Activated T-helper 17 cell treated with anti-CD3 and anti-CD28 coated beads, Interleukin-2, amount 50 U/mL, for 72 hours (primary cell): ENCODE data around the gene DBET. TPM values are rescaled to one million over a fixed set of nuclear protein-coding genes. Genes with fewer than 3 reads are reported as not detected.
"Not testable (repeated sequence)": the region's sequence is repeated elsewhere in the genome, so short reads cannot be mapped to it uniquely, and the experiment has no call there.

ENCODE experiments used
- ATAC-seq: fragments of 150-1000 bp; cut with Tn5 transposase; replicated peaks from 2 replicates; pipeline ENCODE4 v1.10.0; 2021; ENCODE audit warnings: mild to moderate bottlenecking, moderate library complexity
- H3K27ac Mint-ChIP-seq: one replicate; pipeline ENCODE4 v1.8.0; 2022; ENCODE audit warnings: mixed read lengths
- H3K27me3 Mint-ChIP-seq: one replicate; pipeline ENCODE4 v1.8.0; 2022; ENCODE audit warnings: mixed read lengths
- H3K36me3 Mint-ChIP-seq: one replicate; pipeline ENCODE4 v1.8.0; 2022; ENCODE audit warnings: low read depth, mild to moderate bottlenecking, mixed read lengths
- H3K4me1 Mint-ChIP-seq: one replicate; pipeline ENCODE4 v1.8.0; 2022; ENCODE audit warnings: mixed read lengths
- H3K4me3 Mint-ChIP-seq: one replicate; pipeline ENCODE4 v1.8.0; 2022; ENCODE audit warnings: mild to moderate bottlenecking, mixed read lengths
- H3K9me3 Mint-ChIP-seq: one replicate; pipeline ENCODE4 v1.8.0; 2022; ENCODE audit warnings: mixed read lengths
- total RNA-seq, 2 donors: library from RNA; stranded (reverse); gene quantifications; one replicate each; pipeline ENCODE4 v1.2.3, GENCODE V29; 2022

Gene DBET
- total RNA-seq, 2 donors from 2014 or later, result not detected

DNA sequence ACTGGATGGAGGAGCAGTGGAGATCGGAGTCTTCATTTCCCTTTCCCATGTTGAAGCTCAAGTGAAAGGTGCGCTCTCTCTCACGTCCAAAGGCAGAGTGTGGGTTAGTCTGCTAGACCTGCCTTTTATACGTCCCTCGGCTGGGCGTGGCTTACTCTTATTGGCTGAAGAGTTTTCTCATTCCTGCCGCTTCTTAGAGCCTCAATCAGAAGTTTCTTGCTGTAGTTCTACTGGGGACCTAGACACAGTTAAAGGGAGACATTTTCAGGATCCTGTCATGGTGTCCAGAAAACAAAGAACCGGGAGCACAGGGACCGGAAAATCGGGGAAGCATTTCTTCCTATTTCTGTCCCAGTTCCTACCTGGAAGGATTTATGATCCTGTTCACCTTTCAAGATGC, 37.1 kb upstream of the DBET start, which contains the start of gene FRG2:
Gene FRG2 (minus strand): TSS at position 101 of the 400 bp plus-strand sequence. CDS start 52 bp downstream, at position 49.
- H3K4me3 Mint-ChIP-seq, H3K36me3 Mint-ChIP-seq: not testable (repeated sequence)

DNA sequence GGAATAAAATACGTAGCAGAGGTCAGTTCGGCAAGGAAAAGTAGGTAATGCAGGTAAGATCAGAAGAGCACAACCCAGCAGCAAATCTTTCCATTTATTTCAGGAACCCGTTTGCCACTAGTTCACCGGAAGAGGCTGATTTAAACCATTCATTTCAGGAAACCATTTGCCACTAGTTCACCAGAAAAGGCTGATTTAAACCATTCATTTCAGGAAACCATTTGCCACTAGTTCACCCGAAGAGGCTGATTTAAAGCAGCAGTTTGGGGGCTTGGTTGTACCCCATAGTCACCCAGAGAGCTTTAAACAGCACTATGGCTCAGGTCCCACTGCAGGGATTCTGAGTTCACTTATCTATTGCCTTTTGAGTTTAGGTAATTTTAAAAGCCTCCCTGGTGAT, 33.0 kb upstream of the DBET start:
- H3K36me3 Mint-ChIP-seq, H3K9me3 Mint-ChIP-seq, H3K27ac Mint-ChIP-seq, H3K4me3 Mint-ChIP-seq, H3K4me1 Mint-ChIP-seq, H3K27me3 Mint-ChIP-seq: not testable (repeated sequence)
- ATAC-seq, result peak; percentile 66

More for the DNA sequence above, 37.1 kb upstream of the DBET start, which contains the start of gene FRG2:
- H3K9me3 Mint-ChIP-seq, ATAC-seq, H3K4me1 Mint-ChIP-seq, H3K27ac Mint-ChIP-seq, H3K27me3 Mint-ChIP-seq: not testable (repeated sequence)

DNA sequence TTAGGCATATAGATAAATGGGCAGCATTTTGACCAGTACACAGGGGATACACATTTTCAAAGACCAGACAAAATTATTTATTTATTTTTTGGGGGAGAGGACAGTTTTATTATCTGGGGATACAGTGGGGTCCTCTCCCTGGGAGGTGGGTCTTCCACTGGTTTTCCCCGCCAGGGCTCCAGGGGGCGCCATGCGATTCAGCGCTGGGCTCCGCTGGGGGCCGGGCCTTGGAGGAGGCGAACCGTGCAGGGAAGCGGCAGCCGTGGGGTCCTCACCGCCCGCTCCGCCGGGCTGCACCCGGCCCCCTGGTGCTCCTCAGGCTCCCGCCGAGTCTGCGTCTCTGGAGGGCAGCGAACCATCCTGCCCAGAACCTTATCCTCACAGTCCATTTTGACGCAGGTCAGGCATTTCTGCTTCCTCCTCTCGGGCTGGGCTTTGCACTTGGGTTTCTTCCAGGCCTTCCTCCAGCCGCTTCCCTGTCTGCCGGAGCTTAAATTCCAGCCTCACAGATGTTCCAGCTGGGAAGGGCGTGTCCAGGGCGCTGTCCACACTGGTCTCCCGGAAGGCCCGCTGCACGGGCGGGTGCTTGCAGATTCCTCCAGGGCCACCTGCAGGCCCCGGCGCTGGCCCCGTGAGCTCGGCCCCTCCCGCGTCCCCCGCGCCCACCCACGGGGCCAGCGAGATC, 26.5 kb upstream of the DBET start:
- not testable (repeated sequence) for H3K27me3 Mint-ChIP-seq, H3K9me3 Mint-ChIP-seq, H3K4me1 Mint-ChIP-seq, H3K4me3 Mint-ChIP-seq, H3K36me3 Mint-ChIP-seq, H3K27ac Mint-ChIP-seq
- ATAC-seq, result peak; percentile 50

DNA sequence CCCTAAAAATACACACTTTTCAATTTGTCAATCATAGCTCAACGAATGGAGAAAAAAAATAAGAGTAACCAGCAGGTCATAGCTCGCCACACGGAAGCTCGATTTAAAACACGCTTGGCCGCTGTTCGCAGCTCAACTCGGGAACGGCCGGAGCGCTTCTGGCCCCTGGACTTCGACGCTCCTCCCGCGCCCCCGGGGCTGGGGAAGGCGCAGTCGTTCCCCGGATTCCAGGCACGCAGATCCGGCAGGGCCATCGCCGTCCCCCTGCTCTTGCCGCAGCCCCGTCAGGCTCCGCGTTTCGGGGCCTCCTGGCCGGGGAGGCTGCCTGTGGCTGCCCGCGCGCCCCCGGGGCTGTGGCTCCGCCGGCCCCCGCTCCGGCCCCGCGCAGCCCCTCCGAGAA, 23.4 kb upstream of the DBET start:
- H3K36me3 Mint-ChIP-seq, H3K27ac Mint-ChIP-seq, H3K9me3 Mint-ChIP-seq, H3K27me3 Mint-ChIP-seq, H3K4me3 Mint-ChIP-seq, ATAC-seq, H3K4me1 Mint-ChIP-seq: not testable (repeated sequence)

DNA sequence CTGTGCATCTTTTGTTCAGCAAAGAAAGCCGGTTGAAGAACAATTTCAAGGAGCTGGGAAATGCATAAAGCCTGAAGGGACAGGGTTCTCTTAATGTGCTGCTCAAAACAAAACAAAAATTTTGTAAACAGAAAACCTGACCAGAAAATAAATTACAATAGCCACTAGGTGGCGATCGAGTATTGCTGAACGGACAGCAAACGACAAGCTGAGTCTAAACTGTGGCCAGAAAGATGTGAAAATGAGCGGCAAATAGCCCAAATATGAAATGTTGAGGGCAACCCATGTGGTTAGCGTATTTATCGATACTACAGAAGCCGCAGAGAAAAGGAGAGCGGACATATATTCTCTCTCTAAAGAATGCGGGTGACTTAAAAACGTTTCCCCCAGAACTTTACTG, 16.7 kb upstream of the DBET start:
- not testable (repeated sequence) for H3K27me3 Mint-ChIP-seq, H3K9me3 Mint-ChIP-seq, H3K4me3 Mint-ChIP-seq, H3K36me3 Mint-ChIP-seq, H3K27ac Mint-ChIP-seq, H3K4me1 Mint-ChIP-seq, ATAC-seq

DNA sequence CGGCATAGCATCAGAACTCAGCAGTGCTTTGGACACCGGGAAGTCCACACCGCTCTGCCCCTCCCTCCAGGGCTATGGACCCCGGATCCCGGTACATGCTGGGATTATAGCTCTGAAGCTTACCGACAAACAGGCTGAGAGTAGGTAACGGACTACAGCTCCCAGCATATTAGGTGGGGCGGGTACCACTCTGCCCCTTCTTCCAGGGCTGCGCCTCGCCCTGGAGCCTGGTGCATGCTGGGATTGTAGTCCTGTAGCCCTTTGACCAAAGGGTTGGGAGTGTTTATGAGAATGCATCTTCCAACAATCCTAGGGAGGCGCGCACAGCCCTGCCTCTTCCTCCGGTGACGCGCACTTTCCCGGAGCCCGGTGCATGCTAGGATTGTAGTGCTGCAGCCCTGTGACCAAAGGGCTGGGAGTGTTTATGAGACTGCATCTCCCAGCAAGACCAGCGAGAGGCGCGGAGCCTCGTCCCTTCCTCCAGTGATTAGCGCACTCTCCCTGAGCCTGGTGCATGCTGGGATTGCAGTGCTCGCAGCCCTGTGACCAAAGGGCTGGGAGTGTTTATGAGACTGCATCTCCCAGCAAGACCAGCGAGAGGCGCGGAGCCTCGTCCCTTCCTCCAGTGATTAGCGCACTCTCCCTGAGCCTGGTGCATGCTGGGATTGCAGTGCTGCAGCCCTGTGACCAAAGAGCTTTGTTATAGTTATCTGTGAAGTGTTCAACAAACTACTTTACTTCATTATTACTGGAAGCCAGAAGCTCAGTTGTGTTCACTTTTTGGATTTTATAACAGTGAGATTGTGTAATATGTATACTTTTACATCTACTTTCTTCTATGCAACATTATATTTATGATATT, 14.7 kb upstream of the DBET start:
- H3K4me1 Mint-ChIP-seq, ATAC-seq, H3K4me3 Mint-ChIP-seq, H3K27me3 Mint-ChIP-seq, H3K9me3 Mint-ChIP-seq, H3K27ac Mint-ChIP-seq, H3K36me3 Mint-ChIP-seq: not testable (repeated sequence)

DNA sequence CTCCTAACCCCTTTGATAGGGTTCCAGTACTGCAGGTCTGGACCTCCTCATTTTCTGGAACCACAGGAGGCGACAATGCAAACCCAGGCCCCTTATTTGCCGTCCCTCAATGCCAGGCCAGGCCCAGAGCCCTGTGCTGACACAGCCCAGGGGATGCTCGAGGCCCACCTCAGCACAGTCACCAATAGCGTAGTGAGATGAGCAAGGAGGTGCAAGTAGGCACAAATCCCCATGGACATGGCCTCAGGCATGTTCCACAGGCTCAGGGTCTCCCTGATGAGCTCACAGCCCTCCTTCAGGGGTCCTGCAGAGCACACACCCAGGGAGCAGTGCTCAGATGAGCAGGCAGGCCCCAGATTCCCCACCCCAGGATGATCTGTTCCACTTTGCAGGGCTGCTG, 5.3 kb upstream of the DBET start:
- not testable (repeated sequence) for H3K36me3 Mint-ChIP-seq, ATAC-seq, H3K4me1 Mint-ChIP-seq, H3K27ac Mint-ChIP-seq, H3K9me3 Mint-ChIP-seq, H3K4me3 Mint-ChIP-seq, H3K27me3 Mint-ChIP-seq

DNA sequence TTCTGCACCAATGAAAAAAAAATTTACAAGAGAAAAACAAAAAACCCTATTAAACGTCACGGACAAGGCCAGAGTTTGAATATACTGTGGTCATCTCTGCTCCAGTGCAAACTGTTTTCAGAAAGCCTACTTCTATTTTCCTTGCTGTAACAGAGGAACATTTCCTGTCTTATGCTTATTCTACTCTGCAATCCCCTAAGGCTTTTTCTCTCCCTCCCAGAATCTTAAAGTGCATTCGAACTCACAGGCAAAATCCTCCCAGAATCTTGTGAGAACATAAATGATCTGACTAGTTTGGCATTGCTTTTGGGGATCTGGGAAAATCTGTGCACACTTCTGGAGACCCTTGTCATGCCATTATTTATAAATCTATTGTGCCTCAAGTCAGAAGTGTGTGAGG, 503 bp downstream of the DBET start:
- not testable (repeated sequence) for H3K4me1 Mint-ChIP-seq, ATAC-seq, H3K27ac Mint-ChIP-seq, H3K9me3 Mint-ChIP-seq, H3K4me3 Mint-ChIP-seq, H3K27me3 Mint-ChIP-seq, H3K36me3 Mint-ChIP-seq

DNA sequence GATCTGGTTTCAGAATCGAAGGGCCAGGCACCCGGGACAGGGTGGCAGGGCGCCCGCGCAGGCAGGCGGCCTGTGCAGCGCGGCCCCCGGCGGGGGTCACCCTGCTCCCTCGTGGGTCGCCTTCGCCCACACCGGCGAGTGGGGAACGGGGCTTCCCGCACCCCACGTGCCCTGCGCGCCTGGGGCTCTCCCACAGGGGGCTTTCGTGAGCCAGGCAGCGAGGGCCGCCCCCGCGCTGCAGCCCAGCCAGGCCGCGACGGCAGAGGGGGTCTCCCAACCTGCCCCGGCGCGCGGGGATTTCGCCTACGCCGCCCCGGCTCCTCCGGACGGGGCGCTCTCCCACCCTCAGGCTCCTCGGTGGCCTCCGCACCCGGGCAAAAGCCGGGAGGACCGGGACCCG, 4.0 kb downstream of the DBET start:
- not testable (repeated sequence) for H3K9me3 Mint-ChIP-seq, H3K27ac Mint-ChIP-seq, H3K4me1 Mint-ChIP-seq, H3K36me3 Mint-ChIP-seq, H3K4me3 Mint-ChIP-seq, ATAC-seq, H3K27me3 Mint-ChIP-seq

DNA sequence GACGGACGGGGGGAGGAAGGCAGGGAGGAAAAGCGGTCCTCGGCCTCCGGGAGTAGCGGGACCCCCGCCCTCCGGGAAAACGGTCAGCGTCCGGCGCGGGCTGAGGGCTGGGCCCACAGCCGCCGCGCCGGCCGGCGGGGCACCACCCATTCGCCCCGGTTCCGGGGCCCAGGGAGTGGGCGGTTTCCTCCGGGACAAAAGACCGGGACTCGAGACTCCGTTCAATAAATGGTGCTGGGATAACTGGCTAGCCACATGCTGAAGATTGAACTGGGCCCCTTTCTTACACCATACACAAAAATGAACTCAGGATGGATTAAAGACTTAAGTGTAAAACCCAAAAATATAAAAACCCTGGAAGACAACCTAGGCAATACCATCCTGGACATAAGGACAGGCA, 28.8 kb downstream of the DBET start:
- not testable (repeated sequence) for H3K27ac Mint-ChIP-seq, H3K4me3 Mint-ChIP-seq, ATAC-seq, H3K4me1 Mint-ChIP-seq, H3K9me3 Mint-ChIP-seq, H3K27me3 Mint-ChIP-seq, H3K36me3 Mint-ChIP-seq

DNA sequence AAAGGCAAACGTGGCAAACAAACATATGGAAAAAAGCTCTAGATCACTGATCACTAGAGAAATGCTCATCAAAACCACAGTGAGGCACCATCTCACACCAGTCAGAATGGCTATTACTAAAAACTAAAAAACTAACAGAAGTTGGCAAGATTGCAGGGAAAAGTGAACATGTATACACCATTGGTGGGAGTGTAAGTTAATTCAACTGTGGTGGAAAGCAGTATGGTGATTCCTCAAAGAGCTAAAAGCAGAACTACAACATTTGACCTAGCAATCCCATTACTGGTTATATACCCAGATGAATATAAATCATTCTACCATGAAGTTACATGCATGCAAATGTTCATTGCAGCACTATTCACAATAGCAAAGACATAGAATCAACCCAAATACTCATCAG, 29.7 kb downstream of the DBET start:
- not testable (repeated sequence) for H3K27ac Mint-ChIP-seq, H3K27me3 Mint-ChIP-seq

DNA sequence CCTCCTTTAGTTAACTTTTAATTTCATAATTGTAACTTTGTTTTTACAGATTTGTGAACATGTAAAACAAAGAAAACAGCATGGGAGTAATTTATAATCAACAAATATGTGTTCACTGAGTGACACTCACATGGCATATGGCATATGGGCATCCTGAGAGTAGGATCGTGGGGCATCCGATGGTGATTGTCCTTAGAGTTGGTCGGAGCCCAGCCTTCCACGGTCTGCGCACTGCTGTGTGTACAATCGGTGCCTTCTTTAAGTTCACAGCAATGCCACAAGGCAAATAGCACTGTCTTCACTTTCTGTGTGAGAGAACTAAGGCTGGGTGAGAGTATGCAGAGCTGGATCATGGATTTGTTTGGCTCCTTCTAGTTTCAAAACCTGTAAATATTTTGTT, 31.0 kb downstream of the DBET start:
- ATAC-seq, H3K36me3 Mint-ChIP-seq, H3K9me3 Mint-ChIP-seq, H3K4me1 Mint-ChIP-seq, H3K4me3 Mint-ChIP-seq, H3K27ac Mint-ChIP-seq, H3K27me3 Mint-ChIP-seq: not testable (repeated sequence)

More for the DNA sequence above, 29.7 kb downstream of the DBET start:
- H3K4me3 Mint-ChIP-seq, H3K9me3 Mint-ChIP-seq, H3K4me1 Mint-ChIP-seq, H3K36me3 Mint-ChIP-seq, ATAC-seq: not testable (repeated sequence)

DNA sequence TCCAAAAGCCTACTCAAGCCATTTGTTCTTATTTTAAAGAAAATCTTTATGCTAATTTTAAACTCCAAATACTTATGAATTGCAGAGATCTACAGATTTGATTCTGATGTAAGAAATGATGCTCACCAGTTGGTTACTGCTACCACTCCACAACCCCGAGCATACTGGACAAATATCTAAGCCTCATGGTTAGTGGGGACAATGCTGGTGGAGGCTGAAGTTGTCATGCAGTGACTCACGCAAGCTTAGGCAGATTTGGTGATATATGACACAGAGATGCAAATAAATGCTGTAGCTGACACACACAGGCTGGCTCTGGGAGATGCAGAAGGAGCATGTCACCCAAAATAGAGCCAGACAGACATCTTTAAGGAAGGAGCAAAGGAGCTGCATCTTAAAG, 35.3 kb downstream of the DBET start:
- not testable (repeated sequence) for H3K4me3 Mint-ChIP-seq, H3K27me3 Mint-ChIP-seq, H3K36me3 Mint-ChIP-seq, H3K4me1 Mint-ChIP-seq, H3K9me3 Mint-ChIP-seq, ATAC-seq, H3K27ac Mint-ChIP-seq

DNA sequence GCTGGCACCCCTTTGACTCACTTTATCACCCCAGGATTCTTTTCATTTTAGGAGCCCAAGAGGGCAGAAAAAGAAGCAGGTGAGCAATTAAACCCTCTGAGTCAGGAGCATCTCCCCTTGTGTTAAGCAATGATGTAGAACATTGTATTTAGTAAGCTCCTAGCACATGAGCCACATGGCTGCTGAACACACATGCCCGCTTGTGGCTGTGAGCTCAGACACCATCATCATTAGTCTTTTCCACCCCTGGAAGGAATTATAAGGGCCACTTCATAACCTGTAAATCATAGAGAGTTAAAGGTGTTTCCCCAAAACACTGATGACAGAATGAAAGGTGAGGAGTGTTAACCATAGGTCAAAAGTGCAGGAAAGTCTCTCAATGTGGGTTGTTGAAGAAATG, 37.2 kb downstream of the DBET start:
- not testable (repeated sequence) for H3K36me3 Mint-ChIP-seq, H3K4me1 Mint-ChIP-seq, H3K9me3 Mint-ChIP-seq, H3K4me3 Mint-ChIP-seq, H3K27ac Mint-ChIP-seq, H3K27me3 Mint-ChIP-seq
- peak; percentile 66 for ATAC-seq

DNA sequence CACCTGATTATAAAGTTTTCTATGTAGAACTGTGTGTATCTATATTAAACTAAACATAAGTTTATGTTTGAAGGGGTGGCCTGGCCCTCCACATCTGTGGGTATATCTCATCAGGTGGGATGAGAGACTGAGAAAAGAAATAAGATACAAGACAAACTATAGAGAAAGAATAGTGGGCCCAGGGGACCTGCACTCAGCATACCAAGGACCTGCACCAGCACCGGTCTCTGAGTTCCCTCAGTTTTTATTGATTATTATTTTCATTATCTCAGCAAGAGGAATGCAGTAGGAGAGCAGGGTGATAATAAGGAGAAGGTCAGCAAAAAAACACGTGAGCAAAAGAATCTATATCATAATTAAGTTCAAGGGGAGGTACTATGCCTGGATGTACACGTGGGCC, 41.9 kb downstream of the DBET start:
- H3K4me1 Mint-ChIP-seq, H3K27ac Mint-ChIP-seq, ATAC-seq, H3K27me3 Mint-ChIP-seq, H3K9me3 Mint-ChIP-seq, H3K36me3 Mint-ChIP-seq, H3K4me3 Mint-ChIP-seq: not testable (repeated sequence)
